Omental fat pad (tissue), 4 donors: ENCODE measurements around the gene ERC2. TPM values are rescaled to one million over a fixed set of nuclear protein-coding genes. Genes with fewer than 3 reads are reported as not detected.

ENCODE experiments used
- ATAC-seq: fragments of 150-250 bp; one replicate; pipeline ENCODE4 v1.9.1; 2016; ENCODE audit warnings: mild to moderate bottlenecking, moderate library complexity; ENCODE audit not compliant: low FRiP score
- DNase-seq: peaks from one replicate; pipeline ENCODE4 v3.0.0-alpha.2; 2019; ENCODE audit warnings: low spot score
- total RNA-seq, 4 donors: library from RNA; depleted of rRNA; stranded (reverse); fragments of >200 nt; gene quantifications; one replicate each; pipeline ENCODE4 v1.1.0, GENCODE V29; 2016
- TF ChIP-seq, protein P1 (sequence below), 3 donors: fragments of 450-650 bp; IDR thresholded peaks; one replicate each; pipeline ENCODE4 v1.5.1; 2016 to 2017; ENCODE audit warnings: antibody characterized with exemption in 3 of 3, mild to moderate bottlenecking in 3 of 3, moderate library complexity in 2 of 3

Gene ERC2
- total RNA-seq, 4 donors from 2014 or later: 0.75 to 4.2 (median 2.3) TPM; not detected in 1

- TF ChIP-seq, protein P1, sequence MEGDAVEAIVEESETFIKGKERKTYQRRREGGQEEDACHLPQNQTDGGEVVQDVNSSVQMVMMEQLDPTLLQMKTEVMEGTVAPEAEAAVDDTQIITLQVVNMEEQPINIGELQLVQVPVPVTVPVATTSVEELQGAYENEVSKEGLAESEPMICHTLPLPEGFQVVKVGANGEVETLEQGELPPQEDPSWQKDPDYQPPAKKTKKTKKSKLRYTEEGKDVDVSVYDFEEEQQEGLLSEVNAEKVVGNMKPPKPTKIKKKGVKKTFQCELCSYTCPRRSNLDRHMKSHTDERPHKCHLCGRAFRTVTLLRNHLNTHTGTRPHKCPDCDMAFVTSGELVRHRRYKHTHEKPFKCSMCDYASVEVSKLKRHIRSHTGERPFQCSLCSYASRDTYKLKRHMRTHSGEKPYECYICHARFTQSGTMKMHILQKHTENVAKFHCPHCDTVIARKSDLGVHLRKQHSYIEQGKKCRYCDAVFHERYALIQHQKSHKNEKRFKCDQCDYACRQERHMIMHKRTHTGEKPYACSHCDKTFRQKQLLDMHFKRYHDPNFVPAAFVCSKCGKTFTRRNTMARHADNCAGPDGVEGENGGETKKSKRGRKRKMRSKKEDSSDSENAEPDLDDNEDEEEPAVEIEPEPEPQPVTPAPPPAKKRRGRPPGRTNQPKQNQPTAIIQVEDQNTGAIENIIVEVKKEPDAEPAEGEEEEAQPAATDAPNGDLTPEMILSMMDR (IDR thresholded peaks at IDR 0.05): no peak
- DNase-seq (no peak), ATAC-seq (no peak)
Measured at GRCh38 chr3:55525436-55525835, 942.8 kb downstream of the ERC2 start.

- ATAC-seq (peak; percentile 67), DNase-seq (no peak)
- TF ChIP-seq, protein P1 (IDR thresholded peaks at IDR 0.05): no peak
Measured at GRCh38 chr3:55524565-55525244, 943.6 kb downstream of the ERC2 start.

DNA sequence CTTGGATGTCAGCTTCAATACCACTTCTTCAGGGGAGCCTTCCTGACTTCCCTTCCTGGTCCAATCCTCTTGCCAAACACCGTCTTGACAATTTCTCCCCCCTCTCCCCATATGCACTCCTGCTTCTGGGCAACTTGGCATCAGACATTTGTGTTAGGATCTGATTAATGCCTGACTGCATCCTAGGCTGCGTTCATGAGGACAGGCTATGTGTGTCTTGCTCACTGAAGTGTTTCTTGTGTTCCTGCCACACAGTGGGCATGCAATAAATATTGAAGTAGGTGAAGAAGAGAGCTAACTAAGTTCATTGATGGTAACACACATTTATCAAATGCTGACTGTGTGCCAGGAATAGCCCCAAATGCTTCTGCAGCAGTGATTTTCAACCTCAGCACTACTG, 944.8 kb downstream of the ERC2 start:
- TF ChIP-seq, protein P1 (IDR thresholded peaks at IDR 0.05): no peak
- DNase-seq: no peak
- ATAC-seq: no peak

DNA sequence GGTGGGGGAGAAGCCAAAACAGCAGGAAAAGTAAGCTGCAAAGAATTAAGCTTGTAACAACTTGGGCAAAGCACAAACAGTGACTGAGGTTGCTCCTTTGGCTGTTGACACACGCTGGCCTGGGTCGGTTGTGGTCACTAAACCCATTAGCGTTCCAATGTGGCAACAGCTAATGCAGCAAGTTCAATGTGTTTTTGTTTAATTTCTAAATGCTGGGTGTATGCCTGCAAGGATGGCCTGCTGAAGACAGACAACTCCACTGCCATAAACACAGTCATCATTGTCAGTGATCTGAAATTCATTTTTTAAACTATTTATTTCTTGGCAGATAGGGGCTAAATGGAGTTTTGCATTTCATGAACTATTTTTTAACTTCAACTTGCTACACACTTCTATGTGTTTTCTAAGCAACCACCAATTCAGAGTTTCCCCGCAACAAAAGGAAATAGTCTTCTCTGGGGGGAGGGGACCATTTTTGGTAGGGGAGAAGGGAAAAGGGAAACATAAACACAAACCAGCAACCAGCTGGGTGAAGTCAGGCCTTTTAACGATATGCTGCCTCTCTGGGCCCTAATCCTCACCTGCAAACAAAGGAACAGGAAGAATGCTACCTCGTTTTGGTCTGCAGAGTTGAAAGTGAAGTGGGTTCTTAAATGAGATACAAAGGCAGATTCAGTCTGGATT, 946.4 kb downstream of the ERC2 start:
- TF ChIP-seq, protein P1 (IDR thresholded peaks at IDR 0.05): no peak
- no peak for ATAC-seq
- DNase-seq: no peak

GRCh38 chr3:55521064-55521737, 947.1 kb downstream of the ERC2 start:
- ATAC-seq (no peak), DNase-seq (no peak)
- TF ChIP-seq, protein P1 (IDR thresholded peaks at IDR 0.05): no peak

DNA sequence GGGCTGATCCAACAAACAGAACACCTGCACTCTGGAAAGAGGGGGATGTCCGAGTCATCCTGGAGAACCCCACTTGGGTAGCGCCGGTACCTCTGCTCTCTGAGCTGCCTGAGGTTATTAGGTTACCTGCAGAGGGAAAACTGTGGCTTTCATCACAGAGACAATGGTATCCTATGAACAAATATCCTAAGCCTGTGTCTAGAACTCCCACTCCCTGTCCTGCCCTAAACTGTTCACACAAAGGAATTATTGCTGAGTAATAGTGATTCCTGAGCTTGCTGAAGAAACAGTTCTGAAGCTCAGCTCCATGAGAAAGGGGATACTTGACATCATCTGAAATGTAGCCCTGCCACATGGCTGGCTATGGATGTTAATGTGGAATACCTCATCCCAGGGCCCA, 949.2 kb downstream of the ERC2 start:
- ATAC-seq: no peak
- DNase-seq: no peak
- TF ChIP-seq, protein P1 (IDR thresholded peaks at IDR 0.05): no peak
